Panc1 (cell line): ENCODE measurements around the gene DERL2. TPM values are rescaled to one million over a fixed set of nuclear protein-coding genes. Genes with fewer than 3 reads are reported as not detected.

Experiments
- ATAC-seq: fragments of 200-7000 bp; cut with Tn5 transposase; 2 replicates; pipeline ENCODE4 v1.9.1; 2020; ENCODE audit warnings: mild to moderate bottlenecking, moderate library complexity
- BruUV-seq: library from RNA; stranded (reverse); fragments of 400-500 nt; replicated peaks from 2 replicates; lab custom pipeline; 2021; lab: Mats Ljungman, UMichigan
- CTCF ChIA-PET: fragments of 300-600 bp; sonication (Branson Sonifier 250); formaldehyde crosslinking; loops from one replicate; lab custom pipeline; 2022; ENCODE audit warnings: antibody characterized with exemption; lab: Charles Lee
- POLR2A ChIA-PET: fragments of 300-600 bp; sonication (Branson Sonifier 250); formaldehyde crosslinking; loops from one replicate; lab custom pipeline; 2022; ENCODE audit warnings: antibody characterized with exemption; lab: Charles Lee
- DNase-seq: peaks from one replicate; pipeline ENCODE4 v3.0.0-alpha.2; 2010; ENCODE audit warnings: low read depth, low spot score
- H3K27ac ChIP-seq: 2 replicates; pipeline ENCODE4 v1.5.1; 2011; ENCODE audit warnings: mild to moderate bottlenecking, low read length, inconsistent platforms
- H3K27me3 ChIP-seq: fragments of 200-500 bp; sonication (Bioruptor generic); 2 replicates; pipeline ENCODE4 v1.6.0; 2014; ENCODE audit warnings: low read length, inconsistent platforms; ENCODE audit not compliant: control insufficient read depth, insufficient read depth
- H3K36me3 ChIP-seq: fragments of 200-500 bp; sonication (Bioruptor generic); 2 replicates; pipeline ENCODE4 v1.5.1; 2014; ENCODE audit warnings: inconsistent platforms, mild to moderate bottlenecking, low read length, moderate library complexity; ENCODE audit not compliant: control insufficient read depth, insufficient read depth
- H3K4me1 ChIP-seq: 2 replicates; pipeline ENCODE4 v1.5.1; 2011; ENCODE audit warnings: inconsistent platforms, mild to moderate bottlenecking, low read length, moderate library complexity; ENCODE audit not compliant: control insufficient read depth, insufficient read depth
- H3K4me3 ChIP-seq, 2 experiments: 2 replicates each; pipeline ENCODE4 v1.5.1; 2011 to 2012; ENCODE audit warnings: low read depth in 2 of 2, low read length in 2 of 2, mild to moderate bottlenecking in 2 of 2, inconsistent platforms in 1 of 2, moderate library complexity in 1 of 2
- H3K9me3 ChIP-seq: fragments of 200-500 bp; sonication (Bioruptor generic); 2 replicates; pipeline ENCODE4 v1.5.1; 2014; ENCODE audit warnings: low read depth, mild to moderate bottlenecking, inconsistent platforms, low read length, moderate library complexity; ENCODE audit not compliant: control insufficient read depth, insufficient read depth
- POLR2AphosphoS5 ChIP-seq: IDR thresholded peaks from 2 replicates; pipeline ENCODE4 v1.6.1; 2012; ENCODE audit warnings: mild to moderate bottlenecking, low read depth, low read length, moderate library complexity
- SIN3A ChIP-seq: IDR thresholded peaks from 2 replicates; pipeline ENCODE4 v1.6.1; 2012; ENCODE audit warnings: low read depth, mild to moderate bottlenecking, low read length, moderate library complexity, borderline replicate concordance; ENCODE audit not compliant: insufficient read depth
- TCF7L2 ChIP-seq: IDR thresholded peaks from 2 replicates; pipeline ENCODE4 v1.6.1; 2011; ENCODE audit warnings: mild to moderate bottlenecking, low read depth, low read length, inconsistent platforms
- in situ Hi-C: cut with HindIII; loops from 2 replicates; pipeline ENCODE4 v1.10.0; 2016; ENCODE audit warnings: low sequenced_read_pairs, low pct_unique_long_range_greater_than_20kb
- intact Hi-C: fragments of 100-400 bp; cut with micrococcal nuclease; formaldehyde crosslinking; loops from one replicate; pipeline ENCODE4 v1.10.0; 2022; ENCODE audit not compliant: unreplicated experiment
- total RNA-seq: library from RNA; stranded (reverse); gene quantifications from one replicate; pipeline ENCODE4 v1.2.1, GENCODE V29; 2021; ENCODE audit not compliant: unreplicated experiment
- TF ChIP-seq, protein P1 (sequence below): fragments of 450-650 bp; IDR thresholded peaks from 2 replicates; pipeline ENCODE4 v1.5.1; 2017; ENCODE audit warnings: mild to moderate bottlenecking
- TF ChIP-seq, protein P2 (sequence below), 2 experiments: IDR thresholded peaks; 2 replicates each; pipeline ENCODE4 v1.6.1; 2011 to 2012; ENCODE audit warnings: low read depth in 2 of 2, control low read depth in 1 of 2, low read length in 1 of 2, mild to moderate bottlenecking in 1 of 2, moderate library complexity in 1 of 2; ENCODE audit not compliant: insufficient read depth in 1 of 2

DERL2 gene
- total RNA-seq, 1 experiment from 2014 or later = 59.7 TPM

DNA sequence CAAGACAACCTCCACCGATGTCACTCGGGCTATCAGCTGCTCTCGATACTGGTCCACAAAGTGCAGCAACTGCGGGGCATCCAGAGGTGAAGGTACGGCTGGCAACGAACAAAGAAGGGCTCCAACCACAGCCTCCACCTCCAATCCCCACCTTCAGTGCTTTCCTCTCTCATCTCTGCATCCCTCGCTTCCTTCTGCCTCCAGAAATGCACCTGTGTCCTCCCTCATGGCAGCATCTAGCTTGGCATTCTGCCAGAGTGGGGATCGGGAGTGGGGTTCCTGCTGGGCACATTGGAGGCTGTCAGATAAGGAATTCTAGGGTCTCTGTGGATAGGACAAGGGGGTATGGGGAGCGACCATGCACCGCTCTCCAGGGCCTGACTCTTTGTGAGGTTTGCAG, 29.0 kb upstream of the DERL2 start:
- intact Hi-C loops = no loop called here
- DNase-seq (no peak), ATAC-seq (no peak)
- no peaks in the 10 kb centered on the region for H3K9me3 ChIP-seq
- POLR2A ChIA-PET = no interaction called here
- H3K27me3 ChIP-seq = no peaks in the 10 kb centered on the region
- H3K4me1 ChIP-seq = no peaks in the 10 kb centered on the region
- no peaks in the 10 kb centered on the region for H3K36me3 ChIP-seq
- in situ Hi-C loops = no loop called here
- H3K27ac ChIP-seq = no peak overlapping the region
- CTCF ChIA-PET = no interaction called here
- BruUV-seq = no TSS peak
- no peak for TF ChIP-seq TCF7L2
- no peak overlapping the region for H3K4me3 ChIP-seq

DNA sequence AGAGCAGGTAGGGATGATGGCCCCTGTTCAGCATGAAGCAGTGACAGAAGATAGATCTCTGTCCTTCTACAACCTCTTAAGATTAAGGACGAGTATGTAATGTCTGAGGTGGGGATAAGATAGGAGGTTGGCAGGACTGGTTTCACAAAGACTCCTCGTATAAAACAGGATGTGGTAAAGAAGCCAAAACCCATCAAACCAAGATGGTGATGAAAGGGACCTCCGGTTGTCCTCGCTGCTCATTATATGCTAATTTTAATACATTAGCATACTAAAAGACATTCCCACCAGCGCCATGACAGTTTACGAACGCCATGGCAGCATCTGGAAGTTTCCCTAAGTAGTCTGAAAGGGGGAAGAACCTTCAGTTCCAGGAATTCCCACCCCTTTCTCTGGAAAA, 27.6 kb upstream of the DERL2 start:
- in situ Hi-C loops = no loop called here
- ATAC-seq = no peak
- DNase-seq = no peak
- no peaks in the 10 kb centered on the region for H3K36me3 ChIP-seq
- no peak for TF ChIP-seq POLR2AphosphoS5
- TF ChIP-seq SIN3A = no peak
- TF ChIP-seq, protein P1, sequence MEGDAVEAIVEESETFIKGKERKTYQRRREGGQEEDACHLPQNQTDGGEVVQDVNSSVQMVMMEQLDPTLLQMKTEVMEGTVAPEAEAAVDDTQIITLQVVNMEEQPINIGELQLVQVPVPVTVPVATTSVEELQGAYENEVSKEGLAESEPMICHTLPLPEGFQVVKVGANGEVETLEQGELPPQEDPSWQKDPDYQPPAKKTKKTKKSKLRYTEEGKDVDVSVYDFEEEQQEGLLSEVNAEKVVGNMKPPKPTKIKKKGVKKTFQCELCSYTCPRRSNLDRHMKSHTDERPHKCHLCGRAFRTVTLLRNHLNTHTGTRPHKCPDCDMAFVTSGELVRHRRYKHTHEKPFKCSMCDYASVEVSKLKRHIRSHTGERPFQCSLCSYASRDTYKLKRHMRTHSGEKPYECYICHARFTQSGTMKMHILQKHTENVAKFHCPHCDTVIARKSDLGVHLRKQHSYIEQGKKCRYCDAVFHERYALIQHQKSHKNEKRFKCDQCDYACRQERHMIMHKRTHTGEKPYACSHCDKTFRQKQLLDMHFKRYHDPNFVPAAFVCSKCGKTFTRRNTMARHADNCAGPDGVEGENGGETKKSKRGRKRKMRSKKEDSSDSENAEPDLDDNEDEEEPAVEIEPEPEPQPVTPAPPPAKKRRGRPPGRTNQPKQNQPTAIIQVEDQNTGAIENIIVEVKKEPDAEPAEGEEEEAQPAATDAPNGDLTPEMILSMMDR = no peak
- TF ChIP-seq, protein P2, sequence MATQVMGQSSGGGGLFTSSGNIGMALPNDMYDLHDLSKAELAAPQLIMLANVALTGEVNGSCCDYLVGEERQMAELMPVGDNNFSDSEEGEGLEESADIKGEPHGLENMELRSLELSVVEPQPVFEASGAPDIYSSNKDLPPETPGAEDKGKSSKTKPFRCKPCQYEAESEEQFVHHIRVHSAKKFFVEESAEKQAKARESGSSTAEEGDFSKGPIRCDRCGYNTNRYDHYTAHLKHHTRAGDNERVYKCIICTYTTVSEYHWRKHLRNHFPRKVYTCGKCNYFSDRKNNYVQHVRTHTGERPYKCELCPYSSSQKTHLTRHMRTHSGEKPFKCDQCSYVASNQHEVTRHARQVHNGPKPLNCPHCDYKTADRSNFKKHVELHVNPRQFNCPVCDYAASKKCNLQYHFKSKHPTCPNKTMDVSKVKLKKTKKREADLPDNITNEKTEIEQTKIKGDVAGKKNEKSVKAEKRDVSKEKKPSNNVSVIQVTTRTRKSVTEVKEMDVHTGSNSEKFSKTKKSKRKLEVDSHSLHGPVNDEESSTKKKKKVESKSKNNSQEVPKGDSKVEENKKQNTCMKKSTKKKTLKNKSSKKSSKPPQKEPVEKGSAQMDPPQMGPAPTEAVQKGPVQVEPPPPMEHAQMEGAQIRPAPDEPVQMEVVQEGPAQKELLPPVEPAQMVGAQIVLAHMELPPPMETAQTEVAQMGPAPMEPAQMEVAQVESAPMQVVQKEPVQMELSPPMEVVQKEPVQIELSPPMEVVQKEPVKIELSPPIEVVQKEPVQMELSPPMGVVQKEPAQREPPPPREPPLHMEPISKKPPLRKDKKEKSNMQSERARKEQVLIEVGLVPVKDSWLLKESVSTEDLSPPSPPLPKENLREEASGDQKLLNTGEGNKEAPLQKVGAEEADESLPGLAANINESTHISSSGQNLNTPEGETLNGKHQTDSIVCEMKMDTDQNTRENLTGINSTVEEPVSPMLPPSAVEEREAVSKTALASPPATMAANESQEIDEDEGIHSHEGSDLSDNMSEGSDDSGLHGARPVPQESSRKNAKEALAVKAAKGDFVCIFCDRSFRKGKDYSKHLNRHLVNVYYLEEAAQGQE (IDR thresholded peaks at IDR 0.05; ENCODE audit: insufficient read depth in 1 of 2, low read depth in 2 of 2, low read length in 1 of 2) = no peak
- no peak for TF ChIP-seq TCF7L2
- H3K4me3 ChIP-seq = no peak overlapping the region
- no TSS peak for BruUV-seq
- H3K4me1 ChIP-seq = no peaks in the 10 kb centered on the region
- H3K27me3 ChIP-seq = no peaks in the 10 kb centered on the region
- intact Hi-C loops = no loop called here
- ChIA-PET POLR2A (no interaction called here), CTCF (no interaction called here)
- H3K9me3 ChIP-seq = no peaks in the 10 kb centered on the region
- no peak overlapping the region for H3K27ac ChIP-seq

DNA sequence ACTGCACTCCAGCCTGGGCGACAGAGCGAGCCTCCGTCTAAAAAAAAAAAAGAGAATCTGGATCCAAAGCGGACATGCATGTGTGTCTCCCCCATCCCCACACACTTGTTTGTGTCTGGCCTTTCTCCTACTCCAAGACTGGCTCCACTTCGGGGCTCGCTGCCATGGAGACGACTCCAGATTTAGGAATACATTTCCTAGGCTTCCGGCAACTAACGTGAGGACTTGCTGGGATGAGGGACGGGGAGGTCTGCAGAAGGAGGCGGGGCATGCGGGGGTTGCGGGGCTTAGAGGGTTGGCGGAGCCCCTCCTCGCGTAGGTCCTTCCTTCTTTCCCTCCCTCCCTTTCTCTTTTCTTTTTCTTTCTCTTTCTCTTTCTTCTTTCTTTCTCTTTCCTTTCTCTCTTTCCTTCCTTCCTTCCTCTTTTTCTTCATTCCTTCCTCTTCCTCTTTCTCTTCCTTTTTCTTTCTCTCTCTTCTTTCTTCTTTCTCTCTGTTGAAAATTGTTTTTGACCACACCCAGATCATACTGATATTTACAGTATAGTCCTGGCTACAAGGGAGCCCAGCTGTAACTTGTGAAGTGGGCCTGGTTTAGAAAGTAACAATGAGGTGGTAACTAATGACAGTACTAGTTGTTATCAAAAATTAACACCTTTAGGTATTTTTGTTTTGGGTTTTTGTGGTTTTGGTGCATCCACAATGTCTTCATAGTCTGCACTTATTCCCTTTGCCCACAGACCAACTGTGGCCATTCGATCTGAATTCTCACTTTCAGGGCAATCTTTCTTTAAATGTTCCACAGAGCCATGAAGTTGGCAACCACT, 25.6 kb upstream of the DERL2 start:
- H3K9me3 ChIP-seq = no peaks in the 10 kb centered on the region
- ATAC-seq = no peak
- no peaks in the 10 kb centered on the region for H3K27me3 ChIP-seq
- ChIA-PET POLR2A (no interaction called here), CTCF (no interaction called here)
- H3K27ac ChIP-seq = no peak overlapping the region
- in situ Hi-C loops (no loop called here), intact Hi-C loops (no loop called here)
- H3K4me1 ChIP-seq = no peaks in the 10 kb centered on the region
- BruUV-seq = no TSS peak
- no peaks in the 10 kb centered on the region for H3K36me3 ChIP-seq
- no peak for DNase-seq
- H3K4me3 ChIP-seq = no peak overlapping the region
- TF ChIP-seq, protein P1 = no peak
- TF ChIP-seq SIN3A = no peak
- no peak for TF ChIP-seq POLR2AphosphoS5
- TF ChIP-seq, protein P2 (IDR thresholded peaks at IDR 0.05; ENCODE audit: insufficient read depth in 1 of 2, low read depth in 2 of 2, low read length in 1 of 2) = no peak
- TF ChIP-seq TCF7L2 = no peak
